HG03565 (cell line): ENCODE data around the gene PSMB3.

ENCODE experiments used
- ATAC-seq: cut with Tn5 transposase; IDR thresholded peaks from one replicate; pipeline ENCODE4 v1.9.1; 2021; ENCODE audit warnings: mild to moderate bottlenecking, moderate library complexity; ENCODE audit not compliant: unreplicated experiment

Gene PSMB3

DNA sequence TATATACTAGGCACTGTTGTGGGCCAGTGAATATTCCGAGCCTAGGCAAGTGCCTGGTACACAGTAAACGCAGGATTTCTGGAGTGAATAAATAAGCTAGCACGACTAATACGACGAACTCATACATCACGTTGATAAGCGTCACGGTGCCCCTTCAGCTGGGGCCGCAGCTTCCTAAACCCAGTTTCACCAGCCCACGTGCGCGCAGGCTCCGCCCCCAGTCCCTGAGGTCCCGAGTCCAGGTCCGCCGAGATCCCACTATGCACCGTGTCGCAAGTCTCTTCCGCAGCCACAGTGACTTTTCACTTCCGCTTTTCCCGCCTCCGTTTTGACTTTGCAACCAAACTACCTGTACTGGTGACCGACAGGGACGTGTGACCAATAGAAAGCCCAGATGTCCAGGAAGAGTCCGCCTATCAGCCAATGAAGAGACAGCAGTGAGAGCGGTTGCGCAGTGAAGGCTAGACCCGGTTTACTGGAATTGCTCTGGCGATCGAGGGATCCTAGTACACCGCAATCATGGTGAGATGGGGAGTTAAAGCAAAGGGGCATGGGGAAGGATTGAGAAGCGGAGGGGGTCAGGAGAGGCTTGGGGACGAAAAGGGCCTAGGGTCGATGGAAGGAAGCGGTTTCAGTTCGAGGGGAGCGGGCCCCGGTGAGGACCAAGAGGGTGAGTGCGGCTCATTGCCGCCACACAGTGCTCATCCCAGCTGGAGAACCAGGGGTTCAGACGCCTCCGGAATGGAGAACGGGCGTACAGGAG is at the start of gene PSMB3:
PSMB3 (plus strand) TSS at position 434 of the 763 bp plus-strand sequence; CDS start at position 520, 86 bp downstream.
- peak; percentile 87 for ATAC-seq

DNA sequence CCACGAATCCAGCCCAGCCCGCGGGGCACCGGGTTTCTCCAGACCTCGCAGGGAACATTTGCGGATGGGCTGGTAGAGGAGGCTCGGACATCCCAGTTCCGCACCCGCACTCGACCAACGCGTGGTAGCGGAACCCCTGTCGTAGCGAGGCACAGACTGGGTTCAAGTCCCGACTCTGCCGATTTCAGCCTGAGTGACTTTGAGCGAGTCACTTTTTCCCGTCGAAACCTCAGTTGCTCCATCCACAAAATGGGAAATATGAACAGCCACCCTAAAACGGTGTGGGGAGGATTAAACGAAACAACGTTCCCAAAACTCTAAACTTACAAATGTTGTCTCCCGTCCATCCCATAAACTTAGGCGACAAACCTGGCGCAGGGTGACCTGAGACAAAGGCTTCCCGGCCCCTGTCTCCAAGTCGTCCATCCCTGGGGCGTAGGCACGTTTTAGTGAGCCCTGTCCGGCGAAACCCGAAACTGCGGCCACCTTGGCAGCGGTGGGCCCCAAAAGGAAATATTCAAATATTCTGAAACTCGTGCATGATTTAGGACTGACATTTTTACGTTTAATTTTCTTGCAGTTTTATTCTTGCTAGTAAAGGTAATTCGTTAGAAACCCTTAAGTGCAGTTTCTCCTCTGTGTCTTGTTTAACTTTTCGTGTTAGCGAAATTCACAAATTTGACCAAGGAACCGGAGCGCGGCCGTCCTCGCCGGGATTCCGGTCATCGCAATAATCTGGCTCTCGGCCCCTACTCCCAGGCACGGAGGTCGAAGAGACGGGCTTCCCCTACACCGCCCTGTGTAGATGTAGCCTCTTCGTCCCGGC is 49.4 kb upstream of the PSMB3 start:
- no peak for ATAC-seq

DNA sequence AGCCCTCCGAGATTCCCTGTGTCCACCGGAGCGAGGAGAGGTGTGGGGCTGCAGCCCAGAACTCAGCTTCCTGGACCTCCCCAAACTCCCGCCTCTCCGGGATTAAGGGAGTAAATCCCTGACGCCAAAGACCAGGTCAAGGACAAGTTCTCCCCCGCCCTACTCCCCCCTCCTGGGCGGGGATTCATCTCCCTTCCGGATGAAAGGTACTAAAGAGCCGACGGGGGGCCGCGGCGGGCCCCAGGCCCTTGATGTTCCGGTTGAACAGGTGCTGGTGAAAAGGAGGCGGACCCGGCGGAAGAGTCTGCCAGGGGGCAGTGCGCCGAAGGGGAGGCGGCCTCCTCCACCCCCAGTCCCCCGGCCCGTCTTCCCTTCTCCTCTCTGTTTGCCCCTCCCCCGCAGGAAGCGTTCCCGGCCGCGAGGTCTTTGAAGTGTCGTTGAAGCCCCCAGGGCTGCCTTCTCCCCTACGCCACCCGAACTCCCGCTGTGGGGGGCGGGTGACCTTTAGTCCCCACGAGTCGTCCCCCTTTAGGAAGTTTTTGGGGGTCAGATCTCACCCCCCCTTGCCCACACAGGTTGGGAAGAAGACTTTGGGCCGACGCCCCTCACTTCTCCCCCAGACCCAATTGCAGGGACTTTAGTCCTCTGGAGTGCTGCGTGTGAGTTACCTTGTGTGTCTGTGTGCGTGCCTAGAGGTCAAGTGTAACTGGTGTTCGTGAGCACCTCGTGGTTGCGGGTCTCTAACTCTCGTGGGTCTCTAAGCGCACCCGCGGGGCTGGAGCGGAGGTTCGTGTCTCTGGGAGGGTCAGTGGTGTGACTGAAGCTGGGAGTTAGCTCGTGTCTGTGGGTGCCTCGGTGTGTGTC is 48.6 kb upstream of the PSMB3 start:
- no peak for ATAC-seq

GRCh38 chr17:38704606-38705522 is 47.7 kb upstream of the PSMB3 start, which contains the start of gene MLLT6:
MLLT6 (plus strand) TSS chr17:38705273; CDS start chr17:38705633, 360 bp downstream.
- ATAC-seq: no peak

DNA sequence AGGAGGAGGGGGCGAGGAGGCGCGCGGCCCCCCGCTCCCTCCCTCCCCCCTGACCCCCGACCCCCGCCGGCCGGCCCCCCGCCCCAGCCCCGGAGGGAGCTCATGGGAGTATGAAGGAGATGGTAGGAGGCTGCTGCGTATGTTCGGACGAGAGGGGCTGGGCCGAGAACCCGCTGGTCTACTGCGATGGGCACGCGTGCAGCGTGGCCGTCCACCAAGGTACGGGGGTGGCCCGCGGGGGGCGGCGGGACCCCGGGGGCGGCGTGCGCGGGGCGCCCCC is 47.1 kb upstream of the PSMB3 start:
- ATAC-seq: no peak

- ATAC-seq: no peak
Observed at GRCh38 chr17:38705803-38706504, 46.6 kb upstream of the PSMB3 start.

DNA sequence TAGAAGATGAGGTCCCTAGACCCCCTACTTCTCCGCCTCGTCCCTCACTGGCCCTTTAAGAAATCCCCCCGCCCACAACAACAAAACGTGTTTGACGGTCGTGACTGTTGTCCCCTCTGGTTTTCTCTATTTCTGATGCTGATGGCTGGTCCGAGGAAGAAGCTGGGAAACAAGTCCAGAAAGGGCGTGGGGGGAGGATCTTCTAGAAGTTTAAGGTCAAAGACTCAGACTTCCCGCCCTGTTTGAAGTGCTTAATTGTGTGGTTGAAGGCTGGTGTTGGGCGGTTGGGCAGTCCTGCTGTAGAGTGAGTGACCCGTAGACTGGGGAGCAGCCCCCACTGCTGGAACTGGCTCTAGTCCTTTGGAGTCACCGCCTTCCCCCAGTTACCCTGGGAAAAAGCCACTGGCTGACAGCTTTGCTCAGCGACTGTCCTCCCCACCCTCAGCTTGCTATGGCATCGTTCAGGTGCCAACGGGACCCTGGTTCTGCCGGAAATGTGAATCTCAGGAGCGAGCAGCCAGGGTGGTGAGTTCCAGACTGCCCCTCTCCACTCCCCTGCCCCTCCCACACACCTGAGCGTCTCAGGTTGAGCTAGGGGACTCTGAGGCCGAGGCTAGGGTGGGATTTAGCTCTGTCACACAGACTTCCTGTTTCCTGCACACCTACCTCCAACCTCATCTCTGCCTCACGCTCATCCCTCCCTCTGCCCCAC is 45.9 kb upstream of the PSMB3 start:
- ATAC-seq: no peak

DNA sequence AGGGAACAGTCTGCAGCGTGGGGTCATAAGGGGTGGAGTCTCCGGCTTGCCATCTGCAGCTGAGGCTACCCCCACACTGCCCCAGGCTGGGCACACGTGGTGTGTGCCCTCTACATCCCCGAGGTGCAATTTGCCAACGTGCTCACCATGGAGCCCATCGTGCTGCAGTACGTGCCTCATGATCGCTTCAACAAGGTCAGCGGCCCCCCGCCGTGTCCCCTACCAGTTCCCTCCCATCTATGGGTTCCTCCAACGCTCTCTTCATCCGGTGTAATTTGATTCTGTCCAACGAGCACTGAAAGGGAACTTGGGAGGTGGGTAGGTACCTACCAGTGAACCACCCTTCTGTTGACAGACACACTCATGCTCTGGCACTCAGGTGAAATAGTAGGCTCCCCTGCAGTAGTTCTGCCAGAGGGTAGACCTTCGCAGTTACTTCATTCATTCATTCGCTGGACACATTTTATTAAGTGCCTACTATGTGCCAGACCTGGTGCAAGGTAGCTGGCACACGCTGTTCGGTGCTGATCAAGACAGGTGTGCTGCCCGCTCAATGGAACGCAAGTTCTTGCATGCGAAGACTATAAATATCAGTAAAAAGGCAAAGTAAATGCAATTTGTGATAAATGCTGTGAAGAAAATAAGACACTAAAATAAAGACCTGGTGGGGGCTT is 44.7 kb upstream of the PSMB3 start:
- ATAC-seq: no peak

DNA sequence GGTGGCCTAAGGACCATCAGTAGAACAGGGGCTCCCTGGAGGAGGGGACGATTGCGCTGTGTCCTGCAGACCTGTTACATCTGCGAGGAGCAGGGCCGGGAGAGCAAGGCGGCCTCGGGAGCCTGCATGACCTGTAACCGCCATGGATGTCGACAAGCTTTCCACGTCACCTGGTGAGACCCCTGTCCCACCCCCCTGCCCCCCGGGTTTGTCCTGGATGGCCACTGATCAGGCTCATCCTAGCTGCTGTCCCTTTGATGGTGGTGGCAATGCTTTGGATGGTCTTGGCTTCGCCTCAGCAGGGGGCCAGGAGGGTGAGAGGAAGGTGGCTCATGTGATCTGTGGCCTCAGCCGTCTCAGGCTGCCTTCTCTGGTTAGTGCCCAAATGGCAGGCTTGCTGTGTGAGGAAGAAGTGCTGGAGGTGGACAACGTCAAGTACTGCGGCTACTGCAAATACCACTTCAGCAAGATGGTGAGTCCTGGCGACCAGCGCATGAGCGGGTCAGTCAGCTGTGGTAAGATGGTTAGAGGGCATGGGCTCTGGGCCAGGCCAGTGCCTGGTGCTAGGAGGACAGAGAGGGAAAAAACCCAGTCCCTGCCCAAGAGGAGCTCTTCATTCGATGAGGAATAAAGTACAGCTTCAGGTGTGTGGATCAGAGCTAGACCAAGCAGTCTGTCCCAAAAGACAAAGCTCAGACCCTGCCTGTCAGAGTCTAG is 43.3 kb upstream of the PSMB3 start:
- no peak for ATAC-seq

GRCh38 chr17:38709864-38710603 is 42.5 kb upstream of the PSMB3 start:
- no peak for ATAC-seq

- ATAC-seq: no peak
Observed at GRCh38 chr17:38710604-38710962, 42.0 kb upstream of the PSMB3 start.

- ATAC-seq: no peak
Observed at GRCh38 chr17:38710985-38711384, 41.6 kb upstream of the PSMB3 start.

DNA sequence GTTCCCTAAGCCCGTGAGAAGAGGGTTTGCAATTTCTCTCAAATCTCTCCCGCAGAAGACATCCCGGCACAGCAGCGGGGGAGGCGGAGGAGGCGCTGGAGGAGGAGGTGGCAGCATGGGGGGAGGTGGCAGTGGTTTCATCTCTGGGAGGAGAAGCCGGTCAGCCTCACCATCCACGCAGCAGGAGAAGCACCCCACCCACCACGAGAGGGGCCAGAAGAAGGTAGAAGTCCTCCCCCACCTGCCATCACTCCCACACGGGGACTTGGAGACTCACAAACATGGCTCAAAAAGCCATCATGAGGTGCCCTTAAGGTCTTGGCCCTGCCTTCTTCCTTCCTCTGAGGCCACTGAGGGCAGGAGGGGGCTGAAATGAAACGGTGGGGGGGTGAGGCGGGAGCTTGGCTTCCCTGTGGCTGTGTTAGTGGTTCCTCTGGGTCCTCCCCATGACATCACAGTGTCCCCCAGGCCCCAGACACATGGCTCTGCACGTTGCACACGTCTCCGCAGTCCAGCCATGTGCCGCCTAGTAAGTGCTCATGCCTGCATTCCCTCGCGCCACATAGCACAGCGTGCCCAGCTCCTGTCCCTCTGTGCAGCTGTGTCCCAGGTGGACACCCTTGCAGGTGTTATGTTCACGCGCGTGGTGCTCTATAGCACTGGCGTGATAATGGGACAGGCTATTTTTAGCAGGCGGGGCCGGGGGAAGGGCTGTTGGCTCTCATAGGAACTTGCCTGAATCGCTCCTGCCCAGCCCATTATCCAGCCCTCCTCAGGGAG is 40.6 kb upstream of the PSMB3 start:
- no peak for ATAC-seq

- no peak for ATAC-seq
Observed at GRCh38 chr17:38712593-38712992, 39.9 kb upstream of the PSMB3 start.

- no peak for ATAC-seq
Observed at GRCh38 chr17:38713456-38714075, 39.0 kb upstream of the PSMB3 start.
